OCI-LY7 (cell line): ENCODE data around the gene HERC3. TPM values are rescaled to one million over a fixed set of nuclear protein-coding genes. Genes with fewer than 3 reads are reported as not detected.

Experiments used
- BruUV-seq: library from RNA; stranded (reverse); fragments of 400-500 nt; replicated peaks from 2 replicates; lab custom pipeline; 2021; lab: Mats Ljungman, UMichigan
- CTCF ChIA-PET: fragments of 300-600 bp; sonication (Branson Sonifier 250); formaldehyde crosslinking; loops from one replicate; lab custom pipeline; 2022; ENCODE audit warnings: antibody characterized with exemption; ENCODE audit not compliant: unreplicated experiment; lab: Charles Lee
- POLR2A ChIA-PET: fragments of 300-600 bp; sonication (Branson Sonifier 250); formaldehyde crosslinking; loops from one replicate; lab custom pipeline; 2022; ENCODE audit warnings: antibody characterized with exemption; lab: Charles Lee
- DNase-seq: peaks from one replicate; pipeline ENCODE4 v3.0.0-alpha.2; 2015; ENCODE audit warnings: low spot score
- H2AFZ ChIP-seq: fragments of 200-600 bp; sonication (generic), shearing (Covaris generic); 2 replicates; pipeline ENCODE4 v1.6.1; 2014; ENCODE audit warnings: mild to moderate bottlenecking, antibody characterized with exemption, low read length, moderate library complexity
- H3K27ac ChIP-seq: fragments of 200-600 bp; sonication (generic); 2 replicates; pipeline ENCODE4 v1.5.1; 2014; ENCODE audit warnings: mixed run types, low read depth, mild to moderate bottlenecking, moderate library complexity, low read length, inconsistent platforms; ENCODE audit not compliant: poor library complexity, severe bottlenecking
- H3K36me3 ChIP-seq: fragments of 200-600 bp; sonication (generic); 2 replicates; pipeline ENCODE4 v1.6.1; 2014; ENCODE audit warnings: mild to moderate bottlenecking, antibody characterized with exemption, low read length, moderate library complexity, mixed read lengths; ENCODE audit not compliant: insufficient read depth
- H3K4me1 ChIP-seq: fragments of 200-600 bp; sonication (generic); 2 replicates; pipeline ENCODE4 v1.5.1; 2014; ENCODE audit warnings: mild to moderate bottlenecking, low read length; ENCODE audit not compliant: insufficient read depth, poor library complexity, severe bottlenecking
- H3K4me2 ChIP-seq: fragments of 200-600 bp; sonication (generic); 2 replicates; pipeline ENCODE4 v1.6.1; 2014; ENCODE audit warnings: mild to moderate bottlenecking, low read length
- H3K4me3 ChIP-seq: fragments of 200-600 bp; sonication (generic); 2 replicates; pipeline ENCODE4 v1.5.1; 2014; ENCODE audit warnings: mild to moderate bottlenecking, low read depth, low read length; ENCODE audit not compliant: poor library complexity, severe bottlenecking
- H3K79me2 ChIP-seq: fragments of 200-600 bp; sonication (generic); 2 replicates; pipeline ENCODE4 v1.6.1; 2016; ENCODE audit warnings: low read depth, mild to moderate bottlenecking, low read length, moderate library complexity, mixed read lengths; ENCODE audit not compliant: insufficient read depth
- H3K9me2 ChIP-seq: fragments of 200-600 bp; sonication (generic); 2 replicates; pipeline ENCODE4 v1.6.1; 2016; ENCODE audit warnings: mild to moderate bottlenecking, low read length, mixed read lengths; ENCODE audit not compliant: insufficient read depth
- H3K9me3 ChIP-seq: fragments of 200-600 bp; sonication (generic); 2 replicates; pipeline ENCODE4 v1.6.1; 2014; ENCODE audit warnings: mild to moderate bottlenecking, mixed run types, low read length, mixed read lengths
- H4K20me1 ChIP-seq: fragments of 200-600 bp; sonication (generic); 2 replicates; pipeline ENCODE4 v1.6.1; 2014; ENCODE audit warnings: mild to moderate bottlenecking, antibody characterized with exemption, low read length, moderate library complexity, mixed read lengths; ENCODE audit not compliant: insufficient read depth
- CTCF ChIP-seq: fragments of 200-600 bp; sonication (generic); conservative IDR thresholded peaks from 2 replicates; pipeline ENCODE4 v1.5.1; 2014; ENCODE audit warnings: mild to moderate bottlenecking, antibody characterized with exemption, low read length, moderate library complexity, mixed read lengths
- EZH2phosphoT487 ChIP-seq: fragments of 200-600 bp; sonication (generic); IDR thresholded peaks from 2 replicates; pipeline ENCODE4 v1.6.1; 2018; ENCODE audit warnings: low read depth, borderline replicate concordance, mild to moderate bottlenecking, mixed run types, antibody characterized with exemption, low read length, moderate library complexity, mixed read lengths
- intact Hi-C: fragments of 100-400 bp; cut with micrococcal nuclease; formaldehyde crosslinking; loops from one replicate; pipeline ENCODE4 v1.10.0; 2022; ENCODE audit not compliant: unreplicated experiment
- total RNA-seq, 2 experiments: library from RNA; depleted of rRNA in 1 of 2; stranded (reverse); fragments of >200 nt in 1 of 2; shearing (Covaris generic) in 1 of 2; gene quantifications; 2 replicates each; pipeline ENCODE4 v1.2.3, GENCODE V29; 2014 to 2022

The HERC3 gene
- total RNA-seq, 2 experiments from 2014 or later, result 9.2 to 22.9 TPM

GRCh38 chr4:88610771-88611170, 18.5 kb downstream of the HERC3 start:
- no peaks in the 10 kb centered on the region for H4K20me1 ChIP-seq
- intact Hi-C loops, result no loop called here
- TF ChIP-seq CTCF, result no peak
- no peak for TF ChIP-seq EZH2phosphoT487
- H3K9me2 ChIP-seq, result no peaks in the 10 kb centered on the region
- H3K4me1 ChIP-seq, result peaks cover 10% of the 10 kb centered on the region
- ChIA-PET POLR2A (interaction anchor here (0.6 kb wide), 1 partner anchor 1562 kb away, joined by 4 read pairs; no protein-coding TSS in a partner anchor), CTCF (no interaction called here)
- H3K36me3 ChIP-seq, result peaks cover 31% of the 10 kb centered on the region
- H3K27ac ChIP-seq, result no peak overlapping the region
- DNase-seq, result no peak
- H2AFZ ChIP-seq, result no peak overlapping the region
- no peak overlapping the region for H3K4me3 ChIP-seq
- no peak overlapping the region for H3K4me2 ChIP-seq
- no TSS peak for BruUV-seq
- H3K9me3 ChIP-seq, result no peaks in the 10 kb centered on the region
- H3K79me2 ChIP-seq, result no peaks in the 10 kb centered on the region

- no TSS peak for BruUV-seq
- Histone ChIP-seq H3K27ac (no peak overlapping the region), H3K79me2 (no peaks in the 10 kb centered on the region), H3K36me3 (0 out of 2 replicates have a peak, but pooled peaks cover 4% of the 10 kb centered on the region), H4K20me1 (no peaks in the 10 kb centered on the region), H3K4me2 (no peak overlapping the region), H3K4me3 (no peak overlapping the region), H3K9me2 (no peaks in the 10 kb centered on the region), H3K4me1 (peaks cover 10% of the 10 kb centered on the region), H2AFZ (no peak overlapping the region), H3K9me3 (no peaks in the 10 kb centered on the region)
- TF ChIP-seq EZH2phosphoT487 (no peak), CTCF (no peak)
- intact Hi-C loops, result no loop called here
- CTCF ChIA-PET, result interaction anchor here (1.0 kb wide), 1 partner anchor 20 kb away, joined by 3 read pairs; no protein-coding TSS in a partner anchor
- POLR2A ChIA-PET, result interaction anchor here (0.7 to 2.1 kb wide), 8 partner anchors 10 to 23 kb away, joined by 3 to 5 read pairs (median 4); no protein-coding TSS in a partner anchor
- DNase-seq, result peak; percentile 41
These were observed 21.2 kb downstream of the HERC3 start for GRCh38 chr4:88613417-88613875.

- TF ChIP-seq CTCF (no peak), EZH2phosphoT487 (no peak)
- H3K9me2 ChIP-seq, result no peaks in the 10 kb centered on the region
- no peak overlapping the region for H3K4me2 ChIP-seq
- ChIA-PET CTCF (no interaction called here), POLR2A (interaction anchor here (0.8 to 2.1 kb wide), 5 partner anchors 9 to 23 kb away, joined by 3 to 5 read pairs (median 4); no protein-coding TSS in a partner anchor)
- H3K79me2 ChIP-seq, result no peaks in the 10 kb centered on the region
- H3K9me3 ChIP-seq, result no peaks in the 10 kb centered on the region
- H2AFZ ChIP-seq, result no peak overlapping the region
- no peak overlapping the region for H3K27ac ChIP-seq
- intact Hi-C loops, result no loop called here
- H4K20me1 ChIP-seq, result no peaks in the 10 kb centered on the region
- H3K4me1 ChIP-seq, result peaks cover 15% of the 10 kb centered on the region
- no peaks in the 10 kb centered on the region for H3K36me3 ChIP-seq
- H3K4me3 ChIP-seq, result no peak overlapping the region
- no peak for DNase-seq
- no TSS peak for BruUV-seq
These were observed 21.8 kb downstream of the HERC3 start for GRCh38 chr4:88614058-88614457.
